GM12878 (cell line): ENCODE results near the gene WWP2.

ENCODE experiments used
- BCL11A ChIP-seq: IDR thresholded peaks from 2 replicates; pipeline ENCODE4 v1.6.1; 2011; ENCODE audit warnings: low read depth, low read length
- EGR1 ChIP-seq, 2 experiments: IDR thresholded peaks; 1 replicate in 1 of 2; 2 replicates in 1 of 2; pipeline ENCODE4 v1.6.1; 2011 to 2012; ENCODE audit warnings: low read depth in 2 of 2, low read length in 2 of 2, borderline replicate concordance in 1 of 2, mild to moderate bottlenecking in 1 of 2, moderate library complexity in 1 of 2
- GABPA ChIP-seq: IDR thresholded peaks from 2 replicates; pipeline ENCODE4 v1.6.1; 2014; ENCODE audit warnings: antibody characterized with exemption, low read depth, mild to moderate bottlenecking, inconsistent platforms
- JUNB ChIP-seq: IDR thresholded peaks from 2 replicates; pipeline ENCODE4 v1.6.1; 2016; ENCODE audit warnings: antibody characterized with exemption, mild to moderate bottlenecking
- NFYB ChIP-seq: IDR thresholded peaks from 2 replicates; pipeline ENCODE4 v1.6.1; 2011; ENCODE audit warnings: low read depth, mild to moderate bottlenecking, low read length, improper control_type of control experiment, moderate library complexity; ENCODE audit not compliant: insufficient read depth
- PAX5 ChIP-seq: IDR thresholded peaks from 2 replicates; pipeline ENCODE4 v1.6.1; 2011; ENCODE audit warnings: low read depth, low read length, borderline replicate concordance
- TAF1 ChIP-seq: IDR thresholded peaks from 2 replicates; pipeline ENCODE4 v1.6.1; 2011; ENCODE audit warnings: mild to moderate bottlenecking, low read depth, low read length, borderline replicate concordance
- ZNF384 ChIP-seq: IDR thresholded peaks from 2 replicates; pipeline ENCODE4 v1.6.1; 2012; ENCODE audit warnings: low read depth, mild to moderate bottlenecking, low read length, improper control_type of control experiment, borderline replicate concordance
- ZZZ3 ChIP-seq: IDR thresholded peaks from 2 replicates; pipeline ENCODE4 v1.6.1; 2011; ENCODE audit warnings: low read depth; ENCODE audit not compliant: control insufficient read depth, insufficient read length
- TF ChIP-seq, protein P1 (sequence below): IDR thresholded peaks from 2 replicates; pipeline ENCODE4 v1.6.1; 2011; ENCODE audit warnings: mild to moderate bottlenecking, low read depth, low read length, moderate library complexity; ENCODE audit not compliant: insufficient replicate concordance
- TF ChIP-seq, protein P2 (sequence below): IDR thresholded peaks from 2 replicates; pipeline ENCODE4 v1.6.1; 2012; ENCODE audit warnings: mild to moderate bottlenecking, low read depth, low read length
- TF ChIP-seq, protein P3 (sequence below), 3 experiments: IDR thresholded peaks in 2 of 3; conservative IDR thresholded peaks in 1 of 3; 2 replicates each; pipeline ENCODE4 v1.5.1; 2011; ENCODE audit warnings: low read depth in 3 of 3, low read length in 3 of 3, mild to moderate bottlenecking in 3 of 3, control low read depth in 2 of 3, moderate library complexity in 2 of 3, inconsistent platforms in 1 of 3, mixed read lengths in 1 of 3; ENCODE audit not compliant: control insufficient read depth in 2 of 3, insufficient read depth in 1 of 3; ENCODE audit errors: extremely low read depth in 1 of 3
- TF ChIP-seq, protein P4 (sequence below): fragments of 450-650 bp; IDR thresholded peaks from 2 replicates; pipeline ENCODE4 v1.6.1; 2018; ENCODE audit warnings: mild to moderate bottlenecking, low read depth, moderate library complexity; ENCODE audit not compliant: partially characterized antibody
- TF ChIP-seq, protein P5 (sequence below): IDR thresholded peaks from 2 replicates; pipeline ENCODE4 v1.6.1; 2012; ENCODE audit warnings: low read depth, low read length, improper control_type of control experiment

DNA sequence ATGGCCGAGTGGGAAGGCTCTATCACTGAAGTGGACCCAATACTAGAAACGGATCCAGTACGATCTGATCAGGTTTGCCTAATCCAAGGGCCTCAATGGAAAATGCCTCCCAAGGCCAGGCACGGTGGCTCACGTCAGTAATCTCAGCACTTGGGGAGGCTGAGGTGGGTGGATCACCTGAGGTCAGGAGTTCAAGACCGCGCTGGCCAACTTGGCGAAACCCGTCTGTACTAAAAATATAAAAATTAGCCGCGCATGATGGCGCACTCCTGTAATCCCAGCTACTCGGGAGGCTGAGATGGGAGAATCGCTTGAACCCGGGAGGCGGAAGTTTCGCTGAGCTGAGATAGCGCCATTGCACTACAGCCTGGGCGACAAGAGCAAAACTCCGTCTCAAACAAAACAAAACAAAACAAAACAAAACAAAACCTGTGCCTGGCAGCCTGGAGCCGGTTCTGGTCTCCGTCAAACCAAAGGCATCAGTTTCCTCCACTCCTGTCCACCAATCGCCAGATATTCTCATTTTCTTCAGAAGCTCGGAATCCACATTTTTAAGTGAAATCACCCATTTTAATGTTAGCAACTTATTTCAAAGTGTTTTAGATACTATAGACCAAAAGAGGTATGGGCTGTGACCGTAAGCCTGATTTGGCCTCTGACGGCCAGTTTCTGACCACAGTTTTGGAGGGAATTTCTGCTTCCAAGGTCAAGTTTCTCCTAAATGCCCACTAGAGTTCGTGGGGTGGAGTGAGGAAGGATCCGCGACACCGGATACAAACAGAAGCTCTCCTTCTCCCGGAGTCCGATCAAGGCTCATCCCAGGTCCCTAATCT, 36.4 kb upstream of the WWP2 start:
- TF ChIP-seq BCL11A (no peak), ZZZ3 (no peak), GABPA (no peak), NFYB (no peak), JUNB (no peak), PAX5 (no peak), TAF1 (no peak), EGR1 (IDR thresholded peaks at IDR 0.05; ENCODE audit: borderline replicate concordance in 1 of 2, low read depth in 2 of 2, low read length in 2 of 2) (no peak), ZNF384 (no peak)
- TF ChIP-seq, protein P1, sequence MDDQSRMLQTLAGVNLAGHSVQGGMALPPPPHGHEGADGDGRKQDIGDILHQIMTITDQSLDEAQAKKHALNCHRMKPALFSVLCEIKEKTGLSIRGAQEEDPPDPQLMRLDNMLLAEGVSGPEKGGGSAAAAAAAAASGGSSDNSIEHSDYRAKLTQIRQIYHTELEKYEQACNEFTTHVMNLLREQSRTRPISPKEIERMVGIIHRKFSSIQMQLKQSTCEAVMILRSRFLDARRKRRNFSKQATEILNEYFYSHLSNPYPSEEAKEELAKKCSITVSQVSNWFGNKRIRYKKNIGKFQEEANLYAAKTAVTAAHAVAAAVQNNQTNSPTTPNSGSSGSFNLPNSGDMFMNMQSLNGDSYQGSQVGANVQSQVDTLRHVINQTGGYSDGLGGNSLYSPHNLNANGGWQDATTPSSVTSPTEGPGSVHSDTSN = no peak
- TF ChIP-seq, protein P2, sequence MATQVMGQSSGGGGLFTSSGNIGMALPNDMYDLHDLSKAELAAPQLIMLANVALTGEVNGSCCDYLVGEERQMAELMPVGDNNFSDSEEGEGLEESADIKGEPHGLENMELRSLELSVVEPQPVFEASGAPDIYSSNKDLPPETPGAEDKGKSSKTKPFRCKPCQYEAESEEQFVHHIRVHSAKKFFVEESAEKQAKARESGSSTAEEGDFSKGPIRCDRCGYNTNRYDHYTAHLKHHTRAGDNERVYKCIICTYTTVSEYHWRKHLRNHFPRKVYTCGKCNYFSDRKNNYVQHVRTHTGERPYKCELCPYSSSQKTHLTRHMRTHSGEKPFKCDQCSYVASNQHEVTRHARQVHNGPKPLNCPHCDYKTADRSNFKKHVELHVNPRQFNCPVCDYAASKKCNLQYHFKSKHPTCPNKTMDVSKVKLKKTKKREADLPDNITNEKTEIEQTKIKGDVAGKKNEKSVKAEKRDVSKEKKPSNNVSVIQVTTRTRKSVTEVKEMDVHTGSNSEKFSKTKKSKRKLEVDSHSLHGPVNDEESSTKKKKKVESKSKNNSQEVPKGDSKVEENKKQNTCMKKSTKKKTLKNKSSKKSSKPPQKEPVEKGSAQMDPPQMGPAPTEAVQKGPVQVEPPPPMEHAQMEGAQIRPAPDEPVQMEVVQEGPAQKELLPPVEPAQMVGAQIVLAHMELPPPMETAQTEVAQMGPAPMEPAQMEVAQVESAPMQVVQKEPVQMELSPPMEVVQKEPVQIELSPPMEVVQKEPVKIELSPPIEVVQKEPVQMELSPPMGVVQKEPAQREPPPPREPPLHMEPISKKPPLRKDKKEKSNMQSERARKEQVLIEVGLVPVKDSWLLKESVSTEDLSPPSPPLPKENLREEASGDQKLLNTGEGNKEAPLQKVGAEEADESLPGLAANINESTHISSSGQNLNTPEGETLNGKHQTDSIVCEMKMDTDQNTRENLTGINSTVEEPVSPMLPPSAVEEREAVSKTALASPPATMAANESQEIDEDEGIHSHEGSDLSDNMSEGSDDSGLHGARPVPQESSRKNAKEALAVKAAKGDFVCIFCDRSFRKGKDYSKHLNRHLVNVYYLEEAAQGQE = no peak
- TF ChIP-seq, protein P3, sequence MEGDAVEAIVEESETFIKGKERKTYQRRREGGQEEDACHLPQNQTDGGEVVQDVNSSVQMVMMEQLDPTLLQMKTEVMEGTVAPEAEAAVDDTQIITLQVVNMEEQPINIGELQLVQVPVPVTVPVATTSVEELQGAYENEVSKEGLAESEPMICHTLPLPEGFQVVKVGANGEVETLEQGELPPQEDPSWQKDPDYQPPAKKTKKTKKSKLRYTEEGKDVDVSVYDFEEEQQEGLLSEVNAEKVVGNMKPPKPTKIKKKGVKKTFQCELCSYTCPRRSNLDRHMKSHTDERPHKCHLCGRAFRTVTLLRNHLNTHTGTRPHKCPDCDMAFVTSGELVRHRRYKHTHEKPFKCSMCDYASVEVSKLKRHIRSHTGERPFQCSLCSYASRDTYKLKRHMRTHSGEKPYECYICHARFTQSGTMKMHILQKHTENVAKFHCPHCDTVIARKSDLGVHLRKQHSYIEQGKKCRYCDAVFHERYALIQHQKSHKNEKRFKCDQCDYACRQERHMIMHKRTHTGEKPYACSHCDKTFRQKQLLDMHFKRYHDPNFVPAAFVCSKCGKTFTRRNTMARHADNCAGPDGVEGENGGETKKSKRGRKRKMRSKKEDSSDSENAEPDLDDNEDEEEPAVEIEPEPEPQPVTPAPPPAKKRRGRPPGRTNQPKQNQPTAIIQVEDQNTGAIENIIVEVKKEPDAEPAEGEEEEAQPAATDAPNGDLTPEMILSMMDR (IDR thresholded peaks at IDR 0.05 in 2 of 3, conservative IDR thresholded peaks at IDR 0.05 in 1 of 3; ENCODE audit: control insufficient read depth in 2 of 3, extremely low read depth in 1 of 3, insufficient read depth in 1 of 3, low read depth in 3 of 3, low read length in 3 of 3) = no peak
- TF ChIP-seq, protein P4, sequence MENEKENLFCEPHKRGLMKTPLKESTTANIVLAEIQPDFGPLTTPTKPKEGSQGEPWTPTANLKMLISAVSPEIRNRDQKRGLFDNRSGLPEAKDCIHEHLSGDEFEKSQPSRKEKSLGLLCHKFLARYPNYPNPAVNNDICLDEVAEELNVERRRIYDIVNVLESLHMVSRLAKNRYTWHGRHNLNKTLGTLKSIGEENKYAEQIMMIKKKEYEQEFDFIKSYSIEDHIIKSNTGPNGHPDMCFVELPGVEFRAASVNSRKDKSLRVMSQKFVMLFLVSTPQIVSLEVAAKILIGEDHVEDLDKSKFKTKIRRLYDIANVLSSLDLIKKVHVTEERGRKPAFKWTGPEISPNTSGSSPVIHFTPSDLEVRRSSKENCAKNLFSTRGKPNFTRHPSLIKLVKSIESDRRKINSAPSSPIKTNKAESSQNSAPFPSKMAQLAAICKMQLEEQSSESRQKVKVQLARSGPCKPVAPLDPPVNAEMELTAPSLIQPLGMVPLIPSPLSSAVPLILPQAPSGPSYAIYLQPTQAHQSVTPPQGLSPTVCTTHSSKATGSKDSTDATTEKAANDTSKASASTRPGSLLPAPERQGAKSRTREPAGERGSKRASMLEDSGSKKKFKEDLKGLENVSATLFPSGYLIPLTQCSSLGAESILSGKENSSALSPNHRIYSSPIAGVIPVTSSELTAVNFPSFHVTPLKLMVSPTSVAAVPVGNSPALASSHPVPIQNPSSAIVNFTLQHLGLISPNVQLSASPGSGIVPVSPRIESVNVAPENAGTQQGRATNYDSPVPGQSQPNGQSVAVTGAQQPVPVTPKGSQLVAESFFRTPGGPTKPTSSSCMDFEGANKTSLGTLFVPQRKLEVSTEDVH = no peak
- TF ChIP-seq, protein P5, sequence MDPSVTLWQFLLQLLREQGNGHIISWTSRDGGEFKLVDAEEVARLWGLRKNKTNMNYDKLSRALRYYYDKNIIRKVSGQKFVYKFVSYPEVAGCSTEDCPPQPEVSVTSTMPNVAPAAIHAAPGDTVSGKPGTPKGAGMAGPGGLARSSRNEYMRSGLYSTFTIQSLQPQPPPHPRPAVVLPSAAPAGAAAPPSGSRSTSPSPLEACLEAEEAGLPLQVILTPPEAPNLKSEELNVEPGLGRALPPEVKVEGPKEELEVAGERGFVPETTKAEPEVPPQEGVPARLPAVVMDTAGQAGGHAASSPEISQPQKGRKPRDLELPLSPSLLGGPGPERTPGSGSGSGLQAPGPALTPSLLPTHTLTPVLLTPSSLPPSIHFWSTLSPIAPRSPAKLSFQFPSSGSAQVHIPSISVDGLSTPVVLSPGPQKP = no peak
